Activated CD4-positive, alpha-beta T cell treated with anti-CD3 and anti-CD28 coated beads for 4 hours (primary cell): ENCODE results near the gene NPRL2.
A peak's percentile ranks its signal among the peaks of the same experiment; 100 is the strongest.

Experiments
- DNase-seq, 2 donors: peaks; one replicate each; pipeline ENCODE4 v3.0.0-alpha.2; 2020

The NPRL2 gene

GRCh38 chr3:50303013-50303815, 47.4 kb downstream of the NPRL2 start, which contains the start of gene HYAL1:
Gene HYAL1, minus strand, starts transcription at chr3:50303574. Its CDS starts 618 bp downstream, at chr3:50302956.
- DNase-seq, result no peak

- DNase-seq, result no peak
These were observed 48.2 kb downstream of the NPRL2 start for GRCh38 chr3:50302095-50303012.

GRCh38 chr3:50300681-50301254, 49.8 kb downstream of the NPRL2 start:
- no peak for DNase-seq

DNA sequence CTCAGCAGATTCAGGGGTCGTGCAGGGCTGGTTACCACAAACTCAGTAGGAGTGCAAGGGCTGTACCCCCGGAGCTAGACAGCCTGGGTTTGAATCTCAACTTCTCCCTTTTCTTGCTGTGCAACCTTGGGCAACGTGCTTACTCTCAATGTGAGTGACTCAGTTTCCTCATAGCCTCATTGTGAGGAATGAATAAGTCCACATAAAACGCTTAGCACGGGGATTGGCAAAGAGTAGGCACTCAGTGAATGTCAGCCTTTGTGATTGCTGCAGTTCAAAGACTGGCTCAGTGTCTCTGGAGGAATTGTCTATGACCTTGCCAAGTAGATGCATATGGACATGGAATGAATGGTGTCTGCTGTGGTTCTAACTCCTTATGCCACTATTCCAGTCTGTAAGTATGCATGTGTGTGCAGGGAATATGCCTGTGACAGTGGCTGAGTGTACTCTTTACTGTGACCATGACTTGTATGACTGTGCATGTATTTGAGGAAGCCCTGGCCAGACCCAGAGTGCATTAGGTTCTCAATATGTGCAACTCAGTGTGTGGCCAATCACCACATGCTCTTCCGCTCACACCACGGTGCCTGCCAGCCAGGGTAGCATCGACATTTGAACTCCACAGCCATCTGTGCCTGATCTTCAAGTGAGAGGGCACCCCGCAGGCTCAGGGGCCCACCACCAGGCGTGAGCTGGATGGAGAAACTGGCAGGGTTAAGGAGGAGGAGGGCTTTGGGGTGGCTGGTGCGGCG, 50.5 kb downstream of the NPRL2 start:
- DNase-seq, result no peak

DNA sequence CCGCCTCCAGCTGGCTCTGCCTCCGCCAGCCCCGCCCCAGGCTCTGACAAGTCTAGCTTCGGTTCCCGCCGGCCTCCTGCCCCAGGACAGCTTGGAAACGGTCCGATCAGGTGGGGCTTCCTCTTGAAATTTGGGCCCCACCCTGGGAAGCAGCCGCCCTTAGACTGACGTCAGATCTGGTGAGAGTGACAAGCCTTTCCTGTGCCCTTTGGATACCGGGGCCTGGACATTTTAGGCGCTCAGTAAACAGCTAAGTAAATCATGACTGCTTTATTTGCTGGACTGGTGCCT, 51.0 kb downstream of the NPRL2 start:
- DNase-seq, result no peak

GRCh38 chr3:50298836-50299637, 51.5 kb downstream of the NPRL2 start, which contains the start of the genes HYAL3 and NAA80:
Gene HYAL3, minus strand, starts transcription at chr3:50299405. Its CDS starts 3,803 bp downstream, at chr3:50295602.
Gene NAA80, minus strand, starts transcription at chr3:50299405. Its CDS starts 1,942 bp downstream, at chr3:50297463.
- DNase-seq, result peak; percentile 99 to 100

GRCh38 chr3:50297896-50298725, 52.5 kb downstream of the NPRL2 start:
- no peak for DNase-seq

- no peak for DNase-seq
These were observed 53.2 kb downstream of the NPRL2 start for GRCh38 chr3:50297384-50297775.
